Esophagus squamous epithelium (tissue), 5 donors: ENCODE results near the gene KIF26A. TPM values are rescaled to one million over a fixed set of nuclear protein-coding genes. Genes with fewer than 3 reads are reported as not detected.
A peak's percentile ranks its signal among the peaks of the same experiment; 100 is the strongest.

Experiments used
- DNase-seq: peaks from one replicate; lab custom pipeline; 2025; lab: John Stamatoyannopoulos, UW
- H3K27ac ChIP-seq, 4 donors: fragments of 200-600 bp; sonication (generic); one replicate each; pipeline ENCODE4 v1.5.1; 2016 to 2019; ENCODE audit warnings: mild to moderate bottlenecking in 1 of 4
- H3K27me3 ChIP-seq, 4 donors: fragments of 200-600 bp; sonication (generic); 1 replicate in 3 of 4; 2 replicates in 1 of 4; pipeline versions ENCODE4 v1.5.1 to v1.6.0; 2017 to 2021; ENCODE audit warnings: antibody characterized with exemption in 1 of 4
- H3K36me3 ChIP-seq, 3 donors: fragments of 200-600 bp; sonication (generic); one replicate each; pipeline ENCODE4 v1.5.1; 2016 to 2019
- H3K4me1 ChIP-seq, 3 donors: fragments of 200-600 bp; sonication (generic); one replicate each; pipeline ENCODE4 v1.5.1; 2017 to 2019
- H3K4me3 ChIP-seq, 4 donors: fragments of 200-600 bp; sonication (generic); 1 replicate in 3 of 4; 2 replicates in 1 of 4; pipeline ENCODE4 v1.5.1; 2016 to 2019; ENCODE audit warnings: mild to moderate bottlenecking in 2 of 4, moderate library complexity in 1 of 4
- H3K9me3 ChIP-seq, 3 donors: fragments of 200-600 bp; sonication (generic); one replicate each; pipeline ENCODE4 v1.5.1; 2016 to 2019
- POLR2A ChIP-seq, 4 donors: fragments of 450-650 bp; IDR thresholded peaks; one replicate each; pipeline ENCODE4 v1.6.1; 2017; ENCODE audit warnings: antibody characterized with exemption in 4 of 4, mild to moderate bottlenecking in 4 of 4, moderate library complexity in 3 of 4
- WGBS, 2 donors: methylation state at CpG; one replicate each; pipeline ENCODE4 v1.1.5; 2018; 5-methylcytosine and 5-hydroxymethylcytosine counted together
- intact Hi-C: fragments of 100-400 bp; cut with DNase I; formaldehyde crosslinking; loops from one replicate; pipeline ENCODE4 v1.15.0; 2022
- total RNA-seq, 4 donors: library from RNA; depleted of rRNA; stranded (reverse); fragments of >200 nt; gene quantifications; one replicate each; pipeline ENCODE4 v1.1.0, GENCODE V29; 2016
- TF ChIP-seq, protein P1 (sequence below), 6 experiments: fragments of 450-650 bp in 4 of 6; fragments of 200-600 bp in 2 of 6; sonication (generic) in 2 of 6; IDR thresholded peaks; one replicate each; pipeline ENCODE4 v1.5.1; 2016 to 2019; ENCODE audit warnings: antibody characterized with exemption in 6 of 6, mild to moderate bottlenecking in 4 of 6, moderate library complexity in 4 of 6
- donor health status: DM: yes; HTN: yes; CAD: no.

KIF26A gene
- total RNA-seq, 4 donors from 2014 or later, result 0.80 to 2.7 (median 0.96) TPM

DNA sequence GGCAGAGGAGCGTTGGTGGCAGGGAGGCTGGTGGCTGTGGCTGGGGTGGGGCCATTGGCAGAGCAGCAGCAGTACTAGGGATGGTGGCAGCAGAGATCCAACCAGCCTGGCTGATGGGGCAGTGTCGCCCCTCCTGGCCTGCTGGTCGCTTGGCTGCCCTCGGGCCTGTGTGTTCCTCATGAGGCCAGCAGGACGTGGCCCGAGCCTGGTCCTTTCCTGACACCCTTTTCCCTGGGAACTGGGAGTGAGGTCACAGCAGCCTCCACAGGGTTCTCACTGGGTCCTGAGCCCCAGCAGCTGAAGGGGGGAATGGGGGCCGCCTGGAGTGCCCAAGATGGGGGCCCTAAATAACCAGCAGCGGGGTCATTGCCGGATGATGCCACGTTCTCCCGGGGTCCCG is 46.1 kb downstream of the KIF26A start:
- 58% methylated on average over 9 of the region's 12 CpGs; no CpG with 5 or more reads in 1 of the 2 donors for WGBS, 2 donors
- Histone ChIP-seq H3K4me3 (no peak overlapping the region), H3K9me3 (no peaks in the 10 kb centered on the region), H3K36me3 (no peaks in the 10 kb centered on the region), H3K4me1 (peaks cover 0 to 30% (median 5%) of the 10 kb centered on the region in 3 donors), H3K27ac (peak overlapping the region in 2 of 4 donors; percentile 25 to 28), H3K27me3 (peaks cover 0 to 69% (median 0%) of the 10 kb centered on the region in 4 donors)
- DNase-seq, result no peak
- intact Hi-C loops, result no loop called here
- TF ChIP-seq POLR2A (IDR thresholded peaks at IDR 0.05), result no peak
- TF ChIP-seq, protein P1, sequence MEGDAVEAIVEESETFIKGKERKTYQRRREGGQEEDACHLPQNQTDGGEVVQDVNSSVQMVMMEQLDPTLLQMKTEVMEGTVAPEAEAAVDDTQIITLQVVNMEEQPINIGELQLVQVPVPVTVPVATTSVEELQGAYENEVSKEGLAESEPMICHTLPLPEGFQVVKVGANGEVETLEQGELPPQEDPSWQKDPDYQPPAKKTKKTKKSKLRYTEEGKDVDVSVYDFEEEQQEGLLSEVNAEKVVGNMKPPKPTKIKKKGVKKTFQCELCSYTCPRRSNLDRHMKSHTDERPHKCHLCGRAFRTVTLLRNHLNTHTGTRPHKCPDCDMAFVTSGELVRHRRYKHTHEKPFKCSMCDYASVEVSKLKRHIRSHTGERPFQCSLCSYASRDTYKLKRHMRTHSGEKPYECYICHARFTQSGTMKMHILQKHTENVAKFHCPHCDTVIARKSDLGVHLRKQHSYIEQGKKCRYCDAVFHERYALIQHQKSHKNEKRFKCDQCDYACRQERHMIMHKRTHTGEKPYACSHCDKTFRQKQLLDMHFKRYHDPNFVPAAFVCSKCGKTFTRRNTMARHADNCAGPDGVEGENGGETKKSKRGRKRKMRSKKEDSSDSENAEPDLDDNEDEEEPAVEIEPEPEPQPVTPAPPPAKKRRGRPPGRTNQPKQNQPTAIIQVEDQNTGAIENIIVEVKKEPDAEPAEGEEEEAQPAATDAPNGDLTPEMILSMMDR (IDR thresholded peaks at IDR 0.05), result no peak

DNA sequence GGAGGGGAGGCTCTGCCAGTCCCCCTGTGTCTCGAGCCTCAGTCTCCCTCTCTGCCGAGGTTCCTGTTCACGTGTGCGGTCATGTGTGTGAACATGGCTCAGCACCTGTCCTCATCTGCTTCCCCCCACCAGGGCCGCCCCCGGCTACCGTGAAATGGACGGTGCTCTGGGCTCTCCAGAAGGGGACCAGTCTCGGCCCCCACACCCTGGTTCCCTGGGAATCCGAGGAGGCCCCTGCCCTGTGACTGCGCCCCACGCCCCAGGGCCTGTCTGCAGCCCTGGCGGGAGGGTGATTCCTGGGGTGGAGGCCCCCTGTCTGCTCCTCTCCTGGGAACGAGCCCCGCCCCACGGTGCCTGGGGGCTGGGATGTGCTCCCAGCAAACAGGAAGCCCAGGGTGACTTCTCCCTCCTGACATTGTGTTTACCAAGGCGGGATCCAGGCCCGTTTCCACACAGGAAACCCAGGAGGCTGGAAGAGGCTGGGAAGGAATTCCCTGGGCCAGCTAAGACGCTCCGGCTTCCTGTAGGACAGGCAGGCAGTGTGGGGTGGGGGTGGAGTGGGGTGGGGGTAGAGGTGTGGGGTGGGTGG is 46.6 kb downstream of the KIF26A start:
- intact Hi-C loops, result no loop called here
- Histone ChIP-seq H3K27ac (peak overlapping the region in 2 of 4 donors; percentile 2 to 25), H3K4me3 (no peak overlapping the region), H3K4me1 (peaks cover 0 to 30% (median 5%) of the 10 kb centered on the region in 3 donors), H3K27me3 (peaks cover 0 to 64% (median 0%) of the 10 kb centered on the region in 4 donors), H3K36me3 (no peaks in the 10 kb centered on the region), H3K9me3 (no peaks in the 10 kb centered on the region)
- TF ChIP-seq POLR2A (IDR thresholded peaks at IDR 0.05), result no peak
- TF ChIP-seq, protein P1 (IDR thresholded peaks at IDR 0.05), result no peak
- WGBS, 2 donors, result 60% methylated on average over 1 of the region's 20 CpGs; no CpG with 5 or more reads in 1 of the 2 donors
- DNase-seq, result no peak

DNA sequence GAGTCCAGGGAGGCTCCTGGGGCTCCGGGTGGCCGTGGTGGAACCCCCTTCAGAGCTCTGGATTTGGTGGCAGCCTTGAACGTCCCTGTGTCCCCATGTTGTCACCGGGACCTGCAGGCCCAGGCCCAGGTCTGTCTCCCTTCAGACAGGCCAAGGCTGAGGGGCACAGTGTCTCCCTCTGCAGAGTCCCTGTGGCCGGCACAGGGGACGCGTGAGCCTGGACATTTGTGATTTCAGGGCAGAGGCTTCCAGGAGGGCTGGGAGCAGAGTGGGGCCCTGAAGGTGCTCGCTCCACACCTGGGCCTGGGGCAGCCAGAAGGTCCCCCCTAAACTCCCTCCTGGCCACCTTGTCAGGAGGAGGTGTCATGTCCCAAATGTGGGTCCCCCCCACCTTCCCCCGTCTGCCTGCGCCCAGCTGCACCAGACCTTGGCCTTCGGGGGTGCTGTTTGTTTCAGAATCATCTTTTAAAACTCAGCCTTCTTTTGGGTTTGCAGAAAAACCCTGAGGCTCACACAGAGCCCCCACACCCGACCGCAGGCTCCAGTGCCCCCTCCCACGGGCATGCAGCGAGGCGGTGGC is 47.6 kb downstream of the KIF26A start:
- 0 to 59% methylated on average over 1 to 16 of the region's 16 CpGs for WGBS, 2 donors
- no peak overlapping the region for H3K4me3 ChIP-seq
- intact Hi-C loops, result no loop called here
- no peaks in the 10 kb centered on the region for H3K36me3 ChIP-seq
- H3K9me3 ChIP-seq, result no peaks in the 10 kb centered on the region
- peaks cover 0 to 59% (median 0%) of the 10 kb centered on the region in 4 donors for H3K27me3 ChIP-seq
- no peak for DNase-seq
- no peak overlapping the region for H3K27ac ChIP-seq
- TF ChIP-seq, protein P1 (IDR thresholded peaks at IDR 0.05), result no peak
- TF ChIP-seq POLR2A (IDR thresholded peaks at IDR 0.05), result no peak
- peaks cover 0 to 30% (median 5%) of the 10 kb centered on the region in 3 donors for H3K4me1 ChIP-seq

DNA sequence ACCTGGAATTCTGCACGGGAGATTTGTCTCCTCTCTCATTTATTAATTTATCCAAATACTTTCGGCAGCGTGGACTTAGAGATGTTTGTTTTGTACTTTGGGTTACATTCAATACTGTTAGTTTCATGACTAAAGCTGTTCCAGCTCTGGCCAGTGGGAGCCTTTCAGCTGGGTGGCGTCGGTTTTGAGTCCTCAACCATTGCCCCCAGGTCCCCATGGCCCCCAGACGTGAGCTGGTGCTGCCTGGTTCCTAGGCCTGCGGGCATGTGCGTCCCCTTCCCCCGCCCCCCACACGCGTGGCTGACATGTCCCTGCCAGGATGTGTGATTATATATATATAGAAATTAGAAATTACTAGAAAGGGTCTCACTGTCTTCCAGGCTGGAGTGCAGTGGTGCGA is 48.2 kb downstream of the KIF26A start:
- intact Hi-C loops, result no loop called here
- Histone ChIP-seq H3K36me3 (no peaks in the 10 kb centered on the region), H3K4me1 (peaks cover 0 to 28% (median 5%) of the 10 kb centered on the region in 3 donors), H3K9me3 (no peaks in the 10 kb centered on the region), H3K4me3 (no peak overlapping the region), H3K27ac (no peak overlapping the region), H3K27me3 (peaks cover 0 to 57% (median 0%) of the 10 kb centered on the region in 4 donors)
- WGBS, 2 donors, result 36 to 47% methylated on average over 6 to 10 of the region's 12 CpGs
- no peak for DNase-seq
- TF ChIP-seq, protein P1 (IDR thresholded peaks at IDR 0.05), result no peak
- no peak for TF ChIP-seq POLR2A (IDR thresholded peaks at IDR 0.05)
